HG03521 (cell line): Measurements from ENCODE around the gene PDE6B.
"Not testable (repeated sequence)": the region's sequence is repeated elsewhere in the genome, so short reads cannot be mapped to it uniquely, and the experiment has no call there.

ENCODE experiments used
- ATAC-seq: cut with Tn5 transposase; IDR thresholded peaks from one replicate; pipeline ENCODE4 v1.9.1; 2021; ENCODE audit warnings: mild to moderate bottlenecking, moderate library complexity; ENCODE audit not compliant: unreplicated experiment

PDE6B gene

DNA sequence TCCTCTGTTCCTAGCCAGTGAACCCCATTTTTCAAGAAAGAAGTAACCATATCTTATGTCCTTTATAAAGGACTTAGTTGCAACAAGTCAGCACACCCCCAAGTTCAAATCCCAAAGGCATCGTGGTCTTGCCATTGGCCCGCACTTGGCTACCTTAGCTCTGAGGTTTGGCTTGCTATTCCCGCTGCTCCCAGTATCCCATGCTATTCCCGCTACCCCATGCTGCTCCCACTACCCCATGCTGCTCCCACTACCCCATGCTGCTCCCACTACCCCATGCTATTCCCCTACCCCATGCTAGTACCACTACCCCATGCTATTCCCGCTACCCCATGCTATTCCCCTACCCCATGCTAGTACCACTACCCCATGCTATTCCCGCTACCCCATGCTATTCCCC, 42.8 kb downstream of the PDE6B start:
- not testable (repeated sequence) for ATAC-seq

DNA sequence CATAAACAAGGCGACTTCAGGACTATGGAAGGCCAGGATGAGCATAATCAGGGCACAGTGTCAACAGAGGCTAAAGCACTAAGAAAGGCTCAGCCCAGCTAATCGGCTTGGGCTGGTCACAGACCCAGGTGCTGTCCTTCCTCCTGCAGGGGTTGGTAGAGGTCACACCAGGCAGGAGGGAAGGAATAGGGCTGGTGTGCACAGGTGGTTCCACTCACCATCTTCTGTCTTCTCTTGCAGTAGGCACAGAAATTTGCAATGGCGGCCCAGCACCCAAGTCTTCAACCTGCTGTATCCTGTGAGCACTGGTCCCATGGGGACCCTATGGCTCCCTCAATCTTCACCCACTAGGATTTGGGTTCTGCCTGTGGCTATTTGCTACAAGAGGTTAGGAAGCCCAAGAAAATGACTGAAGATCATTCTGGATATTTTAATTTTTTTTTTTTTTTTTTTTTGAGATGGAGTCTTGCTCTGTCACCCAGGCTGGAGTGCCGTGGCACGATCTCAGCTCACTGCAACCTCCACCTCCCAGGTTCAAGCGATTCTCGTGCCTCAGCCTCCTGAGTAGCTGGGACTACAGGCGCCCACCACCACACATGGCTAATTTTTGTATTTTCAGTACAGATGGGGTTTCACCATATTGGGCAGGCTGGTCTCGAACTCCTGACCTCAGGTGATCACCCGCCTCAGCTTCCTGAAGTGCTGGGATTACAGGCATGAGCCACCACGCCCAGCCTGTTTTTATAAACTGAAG, 44.6 kb downstream of the PDE6B start:
- not testable (repeated sequence) for ATAC-seq

DNA sequence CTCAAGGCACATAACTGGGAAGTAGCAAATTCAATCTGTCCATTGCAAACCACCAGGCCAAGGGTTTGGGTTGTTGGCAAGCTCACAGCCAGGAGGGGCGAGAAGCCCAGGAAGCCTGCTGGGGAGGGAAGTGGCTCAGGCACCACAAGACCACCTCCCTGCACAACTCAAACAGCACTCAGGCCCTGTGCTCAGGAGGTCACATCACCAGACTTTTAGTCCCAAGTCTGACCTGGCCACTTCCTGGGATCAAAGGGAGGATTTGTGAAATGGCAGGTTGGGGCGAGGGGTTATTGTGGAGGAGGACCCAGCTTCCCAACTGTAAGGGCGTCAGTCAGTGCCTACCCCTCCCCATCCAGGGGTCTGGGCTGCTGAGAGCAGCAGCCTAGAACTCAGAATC, 46.4 kb downstream of the PDE6B start:
- no peak for ATAC-seq

DNA sequence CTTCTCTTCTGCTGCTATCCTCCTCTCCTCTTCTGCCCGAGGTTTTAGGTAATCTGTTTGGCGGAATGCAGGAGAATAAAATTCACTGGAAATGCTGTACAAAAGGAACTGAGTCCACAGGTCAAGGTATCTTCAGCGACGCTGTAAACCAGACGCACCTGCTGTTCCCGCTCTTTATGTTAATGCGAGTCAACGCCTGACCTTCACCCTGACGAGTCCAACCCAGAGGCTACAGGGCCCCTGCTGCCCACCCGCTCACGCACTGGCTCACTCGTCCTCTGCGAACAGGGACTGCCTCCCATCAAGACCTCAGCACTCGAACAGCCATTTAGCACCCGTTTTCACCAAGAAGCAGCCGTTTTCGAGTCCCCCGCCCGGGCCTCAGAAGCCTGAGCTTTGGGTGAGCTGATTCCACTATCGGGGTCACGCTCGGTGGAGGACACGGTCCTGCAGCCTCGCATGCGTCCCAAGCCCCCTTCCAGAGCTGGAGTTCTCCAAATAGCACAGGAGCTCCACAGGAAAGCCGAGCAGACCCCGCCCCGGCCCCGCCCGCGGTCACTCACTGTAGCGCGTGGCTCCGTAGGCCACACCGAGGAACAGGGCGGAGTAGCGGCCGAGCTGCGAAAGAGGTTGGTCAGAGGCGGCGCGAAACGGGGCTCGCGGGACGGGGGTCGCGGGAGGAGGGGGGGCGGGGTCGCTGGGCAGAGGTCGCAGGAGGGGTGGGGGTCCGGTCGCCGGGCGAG, 48.1 kb downstream of the PDE6B start:
- no peak for ATAC-seq

DNA sequence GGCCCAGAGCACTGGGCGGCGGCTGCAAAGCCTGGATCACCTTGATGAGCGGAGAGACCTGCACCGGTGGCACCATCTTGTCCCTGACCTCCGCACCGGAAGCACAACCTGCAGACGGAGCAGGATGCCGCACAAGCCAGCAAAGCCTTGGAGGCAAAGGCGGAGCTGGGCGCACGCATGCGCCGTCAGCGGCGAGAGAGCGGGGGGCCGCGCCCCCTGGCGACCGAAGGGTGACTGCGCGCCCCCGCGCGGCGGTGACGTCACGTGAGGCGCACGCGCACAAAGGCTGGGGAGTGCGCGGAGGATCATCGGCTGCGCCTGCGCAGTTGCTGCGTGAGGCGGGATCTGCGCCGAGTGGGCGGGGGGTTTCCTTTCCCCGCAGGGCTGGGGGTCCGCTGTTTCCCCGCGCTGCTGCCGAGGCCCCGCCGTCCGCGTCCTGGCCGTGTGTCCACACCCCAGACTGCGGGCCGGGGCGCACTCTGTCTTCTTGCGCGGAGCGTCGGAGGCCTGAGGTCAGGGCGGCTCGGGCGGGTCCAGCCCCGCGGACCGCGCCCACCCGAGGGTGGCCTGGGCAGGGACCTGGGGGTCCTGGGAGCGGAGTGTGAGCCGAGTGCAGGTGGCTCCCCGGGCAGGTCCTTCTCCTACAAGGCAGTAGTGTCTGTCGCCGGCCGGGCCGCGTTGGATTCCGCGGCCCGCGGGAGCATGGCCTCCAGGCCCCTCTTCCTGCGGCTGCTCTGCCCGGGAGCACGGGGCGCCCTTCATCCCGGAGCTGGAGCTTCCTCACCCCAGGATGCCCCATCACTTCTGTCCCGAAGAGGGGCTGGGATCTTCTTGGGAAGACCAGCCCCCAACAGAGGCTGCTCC, 49.0 kb downstream of the PDE6B start, which contains the start of the genes ATP5ME and MYL5:
ATP5ME (minus strand) TSS at position 105 of the 864 bp plus-strand sequence; CDS start at position 76, 29 bp downstream.
MYL5 (plus strand) TSS at position 371 of the 864 bp plus-strand sequence. CDS start 3,485 bp downstream, outside the sequence.
- ATAC-seq: peak; percentile 74

DNA sequence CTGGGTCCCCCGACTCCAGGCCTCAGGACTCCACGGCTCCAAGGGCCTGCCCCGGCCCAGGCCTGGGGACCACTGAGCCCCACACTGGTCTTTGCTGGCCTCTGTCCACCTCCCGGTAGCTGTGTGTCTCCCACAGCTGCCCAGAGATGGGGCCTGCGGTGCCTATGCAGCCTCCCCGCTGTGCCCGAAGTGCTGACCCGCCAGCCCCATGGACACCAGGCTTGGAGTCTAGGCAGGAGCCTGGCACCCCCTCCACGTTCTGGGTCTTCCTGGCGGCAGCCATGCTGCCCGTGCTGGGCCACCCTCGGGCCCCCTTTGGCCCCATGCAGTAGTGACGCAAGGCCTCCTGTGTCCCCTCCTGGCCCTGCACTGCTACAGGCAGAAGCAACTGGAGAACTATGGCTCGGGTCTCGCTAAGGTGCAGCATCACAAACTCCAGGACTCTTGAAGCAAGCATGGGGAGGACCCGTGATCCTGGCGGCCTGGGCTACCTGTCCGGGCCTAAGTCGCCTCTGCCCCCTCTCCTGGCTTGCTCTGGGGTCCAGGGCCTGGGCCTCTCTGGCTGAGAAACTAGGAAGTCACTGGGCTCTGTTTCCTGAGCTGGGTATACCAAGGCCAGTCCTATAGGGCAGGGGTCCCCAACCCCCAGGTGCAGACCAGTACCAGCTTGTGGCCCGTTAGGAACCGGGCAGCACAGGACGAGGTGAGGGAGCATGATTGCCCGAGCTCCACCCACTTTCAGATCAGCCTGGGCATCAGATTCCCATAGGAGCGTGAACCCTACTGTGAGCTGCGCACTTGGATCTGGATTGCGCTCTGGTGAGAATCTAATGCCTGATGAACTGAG, 49.9 kb downstream of the PDE6B start:
- ATAC-seq: no peak

DNA sequence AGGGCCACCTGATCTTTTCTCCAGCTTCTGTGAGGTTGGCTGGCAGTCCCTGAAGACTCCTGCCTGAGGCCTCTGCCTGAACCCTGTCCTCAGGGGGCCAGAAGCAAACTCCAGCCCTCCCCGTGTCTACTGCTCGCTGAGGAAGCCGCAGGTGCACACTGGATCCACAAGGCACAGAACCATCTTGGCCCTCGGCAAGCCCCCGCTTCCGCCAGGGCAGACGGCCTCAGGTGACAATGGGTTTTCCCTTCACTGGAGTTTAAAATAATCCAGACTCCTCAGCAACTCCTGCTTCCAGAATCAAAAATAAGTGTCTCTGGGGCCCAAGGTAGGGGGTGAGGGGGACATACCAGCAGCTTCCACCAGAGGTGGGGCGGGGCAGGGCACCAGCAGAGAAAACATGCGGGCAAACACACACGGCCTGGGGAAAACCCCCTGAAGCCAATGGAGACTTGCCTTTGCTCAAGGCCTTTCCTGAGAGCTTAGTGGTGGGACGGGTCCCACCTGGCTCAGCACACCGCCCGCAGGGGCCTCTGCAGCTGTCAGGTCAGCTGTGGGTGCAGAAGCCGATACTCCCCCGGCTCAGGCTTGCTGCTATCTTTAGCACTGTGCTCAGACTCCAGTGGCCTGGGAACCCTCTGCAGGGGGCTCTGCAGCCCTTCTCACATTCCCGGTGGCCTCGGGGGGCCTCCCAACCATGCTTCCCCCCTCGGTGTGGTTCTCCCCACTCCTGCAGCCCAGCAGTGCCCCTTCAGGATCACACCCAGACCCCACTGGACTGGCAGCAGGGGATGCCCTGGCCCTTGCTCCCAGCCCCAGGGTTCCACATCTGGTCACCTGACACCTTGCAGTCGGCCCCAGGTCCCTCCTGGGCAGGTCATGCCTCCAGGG, 50.9 kb downstream of the PDE6B start:
- no peak for ATAC-seq

DNA sequence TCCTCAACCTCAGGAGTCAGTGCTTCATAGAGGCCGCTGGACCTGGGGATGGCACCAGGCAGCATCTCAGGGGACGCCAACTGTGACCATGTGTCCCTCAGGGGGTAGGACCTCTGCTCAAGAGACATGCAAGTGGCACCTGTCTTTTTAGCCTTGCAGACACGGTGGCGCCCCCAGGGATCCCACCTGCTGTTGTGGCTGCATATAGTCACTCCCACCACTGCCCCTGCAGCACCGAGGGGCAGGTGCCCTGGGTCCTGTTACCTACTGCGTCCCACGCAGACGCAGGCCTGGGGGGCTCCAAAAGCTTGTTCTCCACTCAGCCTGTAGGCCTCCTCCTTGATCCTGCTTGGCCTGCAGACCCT, 51.5 kb downstream of the PDE6B start:
- no peak for ATAC-seq

DNA sequence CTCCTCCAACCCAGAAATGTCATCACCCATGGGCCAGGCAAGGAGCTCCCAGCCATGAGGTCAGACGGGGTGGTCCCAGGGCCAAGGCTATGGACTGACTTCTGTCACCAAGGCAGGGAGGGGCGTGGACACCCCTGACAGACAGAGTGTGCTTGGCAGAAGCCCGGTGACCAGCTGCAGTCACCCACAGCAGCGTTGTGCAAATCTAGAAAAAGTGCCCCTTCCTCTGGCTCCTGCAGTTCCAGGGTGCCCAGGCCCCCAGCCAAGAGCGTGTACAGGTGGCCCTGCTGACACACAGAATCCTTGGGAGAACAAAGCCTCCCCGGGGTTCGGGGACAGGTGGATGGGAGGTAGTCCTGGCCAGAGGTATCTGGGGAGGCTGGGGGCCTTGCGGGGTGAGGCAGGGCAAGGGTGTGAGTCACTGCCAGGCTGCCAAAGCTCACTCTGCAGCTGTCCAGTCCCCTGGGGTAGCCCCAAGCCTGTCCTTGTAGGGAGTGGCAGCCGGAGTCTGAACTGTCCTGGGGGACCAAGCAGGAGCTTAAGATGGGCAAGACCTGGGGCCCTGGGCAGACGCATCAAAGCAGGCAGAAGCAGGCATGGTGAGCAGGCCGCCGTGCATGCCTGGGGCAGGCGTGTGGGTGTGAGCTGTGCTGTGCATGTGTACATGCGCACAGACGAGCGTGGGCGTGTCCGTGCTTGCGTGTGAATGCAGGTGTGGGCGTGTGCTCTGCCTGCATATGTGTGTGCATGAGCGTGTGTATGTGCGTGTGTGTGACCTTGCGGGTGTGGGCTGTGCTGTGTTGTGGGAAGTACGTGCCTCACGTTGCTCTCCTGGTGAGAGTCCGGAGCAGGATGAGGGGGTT, 52.3 kb downstream of the PDE6B start:
- ATAC-seq: no peak

DNA sequence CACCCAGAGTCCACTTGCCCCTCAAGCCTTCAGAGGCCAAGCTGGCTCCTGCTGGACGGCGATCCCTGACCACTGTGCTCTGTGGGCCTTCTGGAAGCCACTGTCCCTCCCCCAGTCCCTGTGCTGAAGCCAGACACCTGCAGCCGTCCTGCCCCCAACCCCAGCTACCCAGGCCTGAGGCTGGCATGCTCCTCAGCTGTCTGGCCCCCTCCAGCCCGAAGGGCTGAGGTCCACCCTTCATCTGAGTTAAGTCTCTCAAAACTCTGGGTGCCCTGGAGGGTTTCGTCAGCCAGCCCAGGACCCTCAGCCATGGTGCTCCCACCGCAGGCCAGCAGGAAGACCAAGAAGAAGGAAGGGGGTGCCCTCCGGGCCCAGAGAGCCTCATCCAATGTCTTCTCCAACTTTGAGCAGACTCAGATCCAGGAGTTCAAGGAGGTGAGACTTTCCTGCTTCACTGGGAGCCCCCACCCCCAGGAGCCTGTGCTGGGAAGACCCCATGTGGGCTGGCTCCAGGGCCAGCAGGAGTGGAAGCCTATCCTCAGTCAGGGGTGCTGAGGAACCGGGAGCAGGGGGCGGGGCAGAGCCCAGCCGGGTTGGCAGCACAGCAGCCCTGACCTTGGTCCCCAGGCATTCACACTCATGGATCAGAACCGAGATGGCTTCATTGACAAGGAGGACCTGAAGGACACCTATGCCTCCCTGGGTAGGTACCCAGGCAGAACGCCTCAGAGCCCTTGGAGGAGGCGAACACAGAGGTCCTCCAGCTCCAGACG, 53.1 kb downstream of the PDE6B start:
- ATAC-seq: no peak

DNA sequence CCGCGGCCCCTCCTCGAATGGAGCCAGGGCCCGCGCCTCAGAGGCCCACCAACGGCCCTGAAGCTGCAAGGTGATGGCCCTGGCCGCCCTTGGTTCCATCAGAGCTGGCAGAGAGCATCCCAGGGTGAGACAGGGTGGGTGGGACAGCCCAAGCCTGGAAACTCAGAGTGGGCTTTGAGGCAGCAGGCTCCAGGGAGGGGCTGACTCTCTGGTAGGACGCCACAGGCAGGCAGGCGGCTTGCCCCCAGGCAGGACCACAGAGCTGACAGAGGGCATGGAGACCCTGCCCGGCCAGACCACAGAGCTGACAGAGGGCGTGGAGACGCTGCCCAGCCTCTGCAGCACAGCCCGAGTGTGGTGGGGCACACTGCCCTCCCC, 53.7 kb downstream of the PDE6B start:
- ATAC-seq: no peak

DNA sequence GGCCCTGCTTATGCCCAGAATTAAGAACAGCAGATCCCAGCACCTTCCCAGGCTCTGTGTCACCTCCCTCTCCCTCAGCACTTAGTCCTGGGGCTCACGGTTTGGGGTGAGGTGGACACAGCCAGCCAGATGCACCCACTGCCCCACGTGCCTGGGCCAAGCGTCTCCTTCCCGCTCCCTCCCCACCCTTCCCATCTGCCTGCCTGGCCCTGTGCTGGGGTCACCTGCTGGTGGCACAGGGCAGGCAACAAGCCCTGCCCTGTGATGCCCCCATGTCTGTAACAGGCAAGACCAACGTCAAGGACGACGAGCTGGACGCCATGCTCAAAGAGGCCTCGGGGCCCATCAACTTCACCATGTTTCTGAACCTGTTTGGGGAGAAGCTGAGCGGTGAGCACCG, 54.3 kb downstream of the PDE6B start:
- no peak for ATAC-seq

DNA sequence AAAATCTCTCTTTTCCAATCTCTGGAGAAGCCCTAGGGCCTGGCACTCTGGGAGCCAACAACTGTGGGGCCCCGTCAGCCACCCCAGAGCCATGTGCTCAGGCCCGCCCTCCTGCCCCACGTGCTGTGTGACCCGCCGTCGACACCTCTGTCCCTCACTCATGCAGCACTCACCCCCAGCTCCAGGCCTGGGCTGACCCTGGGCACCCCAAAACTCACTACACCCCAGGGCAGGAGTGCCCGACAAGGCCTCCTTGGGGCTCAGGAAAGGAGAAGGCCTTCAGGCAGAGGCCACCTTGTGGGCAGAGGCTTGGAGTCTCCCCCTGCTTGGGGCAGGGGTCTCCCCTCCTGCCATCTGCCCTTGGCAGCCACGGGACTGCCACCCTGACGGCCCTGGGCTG, 54.7 kb downstream of the PDE6B start:
- ATAC-seq: no peak

DNA sequence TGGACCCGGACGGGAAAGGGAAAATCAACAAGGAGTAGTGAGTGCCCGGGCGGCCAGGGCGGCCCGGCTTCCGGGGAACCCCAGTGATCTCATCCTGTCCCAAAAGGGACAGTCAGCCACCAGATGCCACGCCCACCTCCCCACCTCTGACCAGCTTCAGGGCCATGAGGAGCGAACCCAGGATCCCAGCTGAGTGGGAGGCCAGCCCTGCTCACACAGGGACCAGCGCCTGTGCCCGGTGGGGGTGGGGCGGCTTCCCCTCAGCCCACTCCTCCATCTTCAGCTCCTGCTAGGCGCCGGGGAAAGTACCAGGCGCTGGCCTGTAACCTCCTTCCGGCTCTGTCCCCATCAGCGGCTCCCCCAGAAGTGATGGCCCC, 55.2 kb downstream of the PDE6B start:
- no peak for ATAC-seq

DNA sequence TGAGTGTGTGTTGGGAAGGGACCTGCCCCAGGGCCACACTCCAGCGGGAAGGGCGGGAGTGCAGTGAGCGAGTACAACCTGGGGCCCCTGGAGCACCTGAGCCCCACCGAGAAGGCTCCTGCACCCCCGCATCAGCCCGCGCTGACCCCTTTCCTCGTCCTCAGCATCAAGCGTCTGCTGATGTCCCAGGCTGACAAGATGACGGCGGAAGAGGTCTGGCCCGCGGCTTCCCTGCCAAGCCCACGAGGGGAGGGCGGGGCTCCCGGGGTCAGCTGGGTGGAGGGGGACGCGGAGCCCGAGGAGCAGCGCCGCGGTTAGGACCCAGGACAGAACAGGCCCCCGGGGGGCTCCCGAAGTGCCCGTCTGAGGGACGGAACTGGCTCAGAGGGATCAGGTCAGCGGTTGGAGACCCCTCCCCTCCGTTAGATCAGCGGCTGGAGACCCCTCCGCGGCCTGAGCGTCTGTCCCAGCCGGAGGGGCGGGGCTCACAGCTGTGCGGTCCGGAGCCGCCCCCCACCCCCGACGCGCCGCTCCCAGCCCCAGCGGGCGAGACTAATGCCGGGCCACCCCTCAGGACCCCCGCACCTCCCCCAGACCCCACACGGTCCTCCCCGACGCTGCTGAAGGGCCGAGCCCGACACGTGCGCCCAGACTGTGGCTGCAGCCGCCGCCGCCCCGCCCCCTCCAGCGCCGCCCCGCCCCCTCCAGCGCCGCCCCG, 55.7 kb downstream of the PDE6B start:
- ATAC-seq: no peak

DNA sequence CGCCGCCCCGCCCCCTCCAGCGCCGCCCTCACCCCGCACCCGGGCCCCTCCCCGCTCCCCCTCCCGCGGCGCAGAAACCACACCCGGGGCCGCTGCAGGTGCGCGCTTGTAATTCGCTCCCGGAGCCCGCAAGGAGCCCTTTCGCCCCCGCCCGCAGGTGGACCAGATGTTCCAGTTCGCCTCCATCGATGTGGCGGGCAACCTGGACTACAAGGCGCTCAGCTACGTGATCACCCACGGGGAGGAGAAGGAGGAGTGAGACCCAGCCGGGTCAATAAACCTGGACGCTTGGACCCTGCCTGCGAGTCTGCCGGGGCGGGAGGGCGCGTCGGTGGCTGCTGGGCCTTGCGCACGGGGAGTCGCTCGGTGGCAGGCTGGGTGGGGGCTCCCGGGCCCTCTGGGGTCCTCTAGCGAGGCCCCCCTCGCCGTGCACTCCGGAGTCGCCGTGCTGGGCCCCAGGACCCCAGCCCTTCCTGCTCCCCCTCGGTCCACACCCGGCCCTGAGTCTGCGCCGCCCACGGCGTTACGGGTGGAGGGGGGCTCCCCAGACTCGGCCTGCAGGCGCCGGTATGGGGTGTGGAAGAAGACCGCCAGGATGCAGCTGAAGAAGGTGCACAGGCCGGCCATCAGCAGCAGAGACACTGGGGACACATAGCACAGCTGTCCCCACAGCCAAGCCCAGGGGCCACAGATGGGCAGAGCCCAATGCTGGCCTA, 56.5 kb downstream of the PDE6B start:
- ATAC-seq: no peak
